Suprapubic skin (tissue), 4 donors: ENCODE measurements around the gene TMTC1. TPM values are rescaled to one million over a fixed set of nuclear protein-coding genes. Genes with fewer than 3 reads are reported as not detected.

Experiments
- DNase-seq, 2 donors: peaks; one replicate each; pipeline ENCODE4 v3.0.0-alpha.2; 2019; ENCODE audit warnings: low spot score in 2 of 2
- H3K27ac ChIP-seq: fragments of 200-600 bp; sonication (generic); one replicate; pipeline ENCODE4 v1.5.1; 2019
- H3K27me3 ChIP-seq: fragments of 200-600 bp; sonication (generic); one replicate; pipeline ENCODE4 v1.5.1; 2019
- H3K36me3 ChIP-seq: fragments of 200-600 bp; sonication (generic); one replicate; pipeline ENCODE4 v1.5.1; 2019
- H3K4me1 ChIP-seq: fragments of 200-600 bp; sonication (generic); one replicate; pipeline ENCODE4 v1.5.1; 2019
- H3K4me3 ChIP-seq: fragments of 200-600 bp; sonication (generic); one replicate; pipeline ENCODE4 v1.5.1; 2019; ENCODE audit warnings: mild to moderate bottlenecking
- H3K9me3 ChIP-seq: fragments of 200-600 bp; sonication (generic); one replicate; pipeline ENCODE4 v1.5.1; 2019
- EP300 ChIP-seq: sonication (generic); formaldehyde crosslinking; IDR thresholded peaks from one replicate; pipeline ENCODE4 v1.6.1; 2017; ENCODE audit warnings: antibody characterized with exemption
- POLR2A ChIP-seq, 2 donors: fragments of 450-650 bp; IDR thresholded peaks; one replicate each; pipeline ENCODE4 v1.6.1; 2017; ENCODE audit warnings: antibody characterized with exemption in 2 of 2, mild to moderate bottlenecking in 2 of 2, moderate library complexity in 2 of 2
- POLR2AphosphoS5 ChIP-seq, 3 donors: sonication (generic); formaldehyde crosslinking; IDR thresholded peaks; one replicate each; pipeline ENCODE4 v1.6.1; 2017; ENCODE audit warnings: antibody characterized with exemption in 3 of 3
- WGBS: methylation state at CpG from one replicate; pipeline ENCODE4 v1.1.5; 2018; 5-methylcytosine and 5-hydroxymethylcytosine counted together
- total RNA-seq, 4 donors: library from RNA; depleted of rRNA; stranded (reverse); fragments of >200 nt; gene quantifications; one replicate each; pipeline ENCODE4 v1.1.0, GENCODE V29; 2016
- TF ChIP-seq, protein P1 (sequence below), 2 donors: fragments of 200-600 bp in 1 of 2; fragments of 450-650 bp in 1 of 2; sonication (generic) in 1 of 2; IDR thresholded peaks; one replicate each; pipeline ENCODE4 v1.5.1; 2016 to 2019; ENCODE audit warnings: antibody characterized with exemption in 2 of 2, mild to moderate bottlenecking in 1 of 2, moderate library complexity in 1 of 2

TMTC1 gene
- total RNA-seq, 4 donors from 2014 or later: 11.0 to 25.8 (median 19.5) TPM

GRCh38 chr12:29728030-29728429 lies 55.7 kb downstream of the TMTC1 start:
- WGBS: 84% methylated on average over 7 of the region's 7 CpGs
- no peaks in the 10 kb centered on the region for H3K27me3 ChIP-seq
- DNase-seq: no peak
- no peak overlapping the region for H3K27ac ChIP-seq
- no peaks in the 10 kb centered on the region for H3K4me1 ChIP-seq
- no peaks in the 10 kb centered on the region for H3K9me3 ChIP-seq
- no peak overlapping the region for H3K4me3 ChIP-seq
- TF ChIP-seq, protein P1, sequence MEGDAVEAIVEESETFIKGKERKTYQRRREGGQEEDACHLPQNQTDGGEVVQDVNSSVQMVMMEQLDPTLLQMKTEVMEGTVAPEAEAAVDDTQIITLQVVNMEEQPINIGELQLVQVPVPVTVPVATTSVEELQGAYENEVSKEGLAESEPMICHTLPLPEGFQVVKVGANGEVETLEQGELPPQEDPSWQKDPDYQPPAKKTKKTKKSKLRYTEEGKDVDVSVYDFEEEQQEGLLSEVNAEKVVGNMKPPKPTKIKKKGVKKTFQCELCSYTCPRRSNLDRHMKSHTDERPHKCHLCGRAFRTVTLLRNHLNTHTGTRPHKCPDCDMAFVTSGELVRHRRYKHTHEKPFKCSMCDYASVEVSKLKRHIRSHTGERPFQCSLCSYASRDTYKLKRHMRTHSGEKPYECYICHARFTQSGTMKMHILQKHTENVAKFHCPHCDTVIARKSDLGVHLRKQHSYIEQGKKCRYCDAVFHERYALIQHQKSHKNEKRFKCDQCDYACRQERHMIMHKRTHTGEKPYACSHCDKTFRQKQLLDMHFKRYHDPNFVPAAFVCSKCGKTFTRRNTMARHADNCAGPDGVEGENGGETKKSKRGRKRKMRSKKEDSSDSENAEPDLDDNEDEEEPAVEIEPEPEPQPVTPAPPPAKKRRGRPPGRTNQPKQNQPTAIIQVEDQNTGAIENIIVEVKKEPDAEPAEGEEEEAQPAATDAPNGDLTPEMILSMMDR (IDR thresholded peaks at IDR 0.05): no peak
- TF ChIP-seq POLR2A (IDR thresholded peaks at IDR 0.05) (no peak), POLR2AphosphoS5 (IDR thresholded peaks at IDR 0.05) (no peak), EP300 (no peak)
- H3K36me3 ChIP-seq: no peaks in the 10 kb centered on the region

DNA sequence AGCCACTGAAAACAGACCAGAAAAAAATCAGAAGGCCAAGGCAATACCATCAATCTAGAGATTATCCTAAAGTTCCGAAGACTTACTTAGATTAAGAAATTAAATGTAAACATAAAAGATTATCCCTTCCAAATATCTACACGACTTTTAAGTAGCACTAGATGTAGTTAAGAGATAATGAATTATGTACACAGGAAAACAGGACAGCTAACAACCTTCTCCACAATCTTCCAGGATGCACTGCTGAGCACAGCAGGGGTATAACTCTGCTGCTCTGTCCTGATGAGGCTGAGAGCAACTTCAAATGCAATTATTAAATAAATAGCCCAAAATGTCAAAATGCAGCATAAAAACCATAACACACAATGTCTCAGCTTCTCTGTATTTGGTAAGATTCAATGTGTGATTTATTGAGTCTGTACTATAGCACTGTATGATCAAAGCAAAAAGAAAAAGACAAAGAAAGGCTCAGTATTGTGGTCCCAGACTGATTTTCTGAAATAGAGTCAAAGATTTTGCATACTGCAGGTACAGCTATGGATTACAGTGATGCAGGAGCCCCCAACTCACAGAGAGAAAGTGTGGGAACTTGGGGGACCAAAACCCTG lies 56.9 kb downstream of the TMTC1 start:
- H3K27ac ChIP-seq: no peak overlapping the region
- TF ChIP-seq POLR2A (IDR thresholded peaks at IDR 0.05) (no peak), POLR2AphosphoS5 (IDR thresholded peaks at IDR 0.05) (no peak), EP300 (no peak)
- TF ChIP-seq, protein P1 (IDR thresholded peaks at IDR 0.05): no peak
- H3K4me1 ChIP-seq: no peaks in the 10 kb centered on the region
- WGBS: 67% methylated on average over 2 of the region's 2 CpGs
- H3K36me3 ChIP-seq: no peaks in the 10 kb centered on the region
- no peaks in the 10 kb centered on the region for H3K27me3 ChIP-seq
- no peaks in the 10 kb centered on the region for H3K9me3 ChIP-seq
- no peak for DNase-seq
- H3K4me3 ChIP-seq: no peak overlapping the region

GRCh38 chr12:29726321-29726692 lies 57.4 kb downstream of the TMTC1 start:
- H3K4me3 ChIP-seq: no peak overlapping the region
- H3K27ac ChIP-seq: no peak overlapping the region
- WGBS: 59% methylated on average over 3 of the region's 3 CpGs

DNA sequence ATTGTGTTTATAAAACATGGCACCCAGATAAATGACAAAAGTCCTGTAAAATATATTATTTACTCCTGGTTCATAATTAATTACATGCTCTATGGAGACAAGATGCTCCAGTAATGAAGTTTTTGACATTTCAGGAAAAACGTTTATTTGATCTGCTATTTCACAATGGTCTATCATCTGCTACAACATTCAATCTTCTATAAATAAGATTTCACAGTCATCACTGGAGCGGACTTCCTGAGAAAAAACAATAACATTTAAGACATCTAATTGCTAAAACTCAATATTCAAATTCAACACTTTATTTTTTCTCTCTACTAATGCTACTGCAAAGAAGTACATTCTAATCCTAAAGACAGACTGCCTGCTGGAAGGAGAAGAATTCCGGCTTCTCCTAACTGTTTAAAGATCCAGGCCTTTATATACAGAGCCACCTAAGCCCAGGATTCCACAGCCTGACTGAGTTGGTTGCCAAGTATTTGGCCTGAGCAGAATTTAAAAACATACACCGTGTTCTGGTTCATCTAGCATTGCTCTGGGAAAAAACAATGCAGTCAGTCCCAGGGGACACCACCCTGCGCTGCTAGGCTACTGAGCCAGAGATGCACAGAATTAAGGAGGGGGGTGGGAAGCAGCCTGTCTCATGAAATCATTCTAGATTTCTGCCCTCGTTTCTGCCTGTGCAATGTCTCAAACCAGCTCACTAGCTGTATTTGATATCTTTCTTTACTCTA lies 58.0 kb downstream of the TMTC1 start:
- Histone ChIP-seq H3K4me1 (no peaks in the 10 kb centered on the region), H3K27me3 (no peaks in the 10 kb centered on the region), H3K9me3 (no peaks in the 10 kb centered on the region), H3K36me3 (no peaks in the 10 kb centered on the region), H3K27ac (no peak overlapping the region), H3K4me3 (no peak overlapping the region)
- 64% methylated on average over 6 of the region's 6 CpGs for WGBS
- no peak for DNase-seq
- TF ChIP-seq, protein P1 (IDR thresholded peaks at IDR 0.05): no peak
- TF ChIP-seq EP300: no peak
- TF ChIP-seq POLR2A (IDR thresholded peaks at IDR 0.05): no peak
- no peak for TF ChIP-seq POLR2AphosphoS5 (IDR thresholded peaks at IDR 0.05)

More at GRCh38 chr12:29726321-29726692, 57.4 kb downstream of the TMTC1 start:
- H3K9me3 ChIP-seq: no peaks in the 10 kb centered on the region
- DNase-seq: no peak
- TF ChIP-seq, protein P1 (IDR thresholded peaks at IDR 0.05): no peak
- TF ChIP-seq EP300 (no peak), POLR2A (IDR thresholded peaks at IDR 0.05) (no peak), POLR2AphosphoS5 (IDR thresholded peaks at IDR 0.05) (no peak)
- no peaks in the 10 kb centered on the region for H3K4me1 ChIP-seq
- H3K36me3 ChIP-seq: no peaks in the 10 kb centered on the region
- H3K27me3 ChIP-seq: no peaks in the 10 kb centered on the region

DNA sequence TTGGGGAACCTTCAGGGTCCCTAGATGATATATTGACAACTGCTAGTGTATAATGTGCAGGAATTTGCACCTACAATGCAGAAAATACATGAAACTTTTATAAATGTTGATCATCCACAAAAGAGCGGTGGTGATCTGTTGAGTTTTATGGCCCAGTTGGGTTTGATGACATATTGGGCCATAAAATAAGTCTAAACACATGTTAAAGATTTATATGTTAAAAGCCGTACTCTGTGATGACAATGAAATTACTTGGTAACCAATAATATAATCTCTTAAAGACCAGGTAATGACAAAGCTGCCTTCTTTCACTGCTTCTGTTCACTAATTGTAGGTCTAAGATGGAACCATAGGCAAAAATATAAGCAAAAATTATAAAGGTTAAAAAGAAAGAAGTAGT lies 61.6 kb downstream of the TMTC1 start:
- no peaks in the 10 kb centered on the region for H3K27me3 ChIP-seq
- WGBS: 96% methylated on average over 2 of the region's 2 CpGs
- TF ChIP-seq EP300 (no peak), POLR2AphosphoS5 (IDR thresholded peaks at IDR 0.05) (no peak)

More for the DNA sequence above, 61.6 kb downstream of the TMTC1 start:
- Histone ChIP-seq H3K36me3 (no peaks in the 10 kb centered on the region), H3K9me3 (no peaks in the 10 kb centered on the region), H3K4me3 (no peak overlapping the region), H3K4me1 (no peaks in the 10 kb centered on the region), H3K27ac (no peak overlapping the region)
- DNase-seq: no peak
